Activated CD4-positive, alpha-beta T cell treated with anti-CD3 and anti-CD28 coated beads for 48 hours (primary cell): ENCODE results near the gene EPHB4.

ENCODE experiments used
- DNase-seq: peaks from one replicate; pipeline ENCODE4 v3.0.0-alpha.2; 2020

Gene EPHB4

DNA sequence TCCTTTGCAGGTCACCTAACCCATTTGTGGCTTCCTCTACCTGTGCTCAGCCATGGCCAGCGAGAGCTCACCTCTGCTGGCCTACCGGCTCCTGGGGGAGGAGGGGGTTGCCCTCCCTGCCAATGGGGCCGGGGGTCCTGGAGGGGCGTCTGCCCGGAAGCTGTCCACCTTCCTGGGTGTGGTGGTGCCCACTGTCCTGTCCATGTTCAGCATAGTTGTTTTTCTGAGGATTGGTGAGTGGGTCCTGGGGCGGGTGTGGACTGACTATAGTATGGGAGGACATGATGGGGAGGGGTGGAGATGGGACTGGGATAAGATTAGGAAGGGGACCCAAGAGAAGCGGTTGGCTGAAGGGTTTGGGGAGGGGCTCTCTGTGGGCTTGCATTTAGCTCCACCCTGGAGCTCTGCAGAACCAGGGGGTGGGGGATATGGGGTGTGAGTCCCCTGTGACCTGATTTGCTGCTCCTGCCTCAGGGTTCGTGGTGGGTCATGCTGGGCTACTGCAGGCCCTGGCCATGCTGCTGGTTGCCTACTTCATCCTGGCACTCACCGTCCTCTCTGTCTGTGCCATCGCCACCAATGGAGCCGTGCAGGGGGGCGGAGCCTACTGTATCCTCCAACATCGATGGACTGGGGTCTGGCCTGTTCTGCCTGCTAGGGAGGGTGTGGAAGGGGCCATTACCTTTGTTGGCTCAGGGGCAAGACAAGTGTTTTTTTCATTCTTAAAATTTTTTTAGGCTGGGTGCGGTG lies 27.0 kb upstream of the EPHB4 start:
- DNase-seq = no peak

GRCh38 chr7:100852048-100852872 lies 24.9 kb upstream of the EPHB4 start, which contains the start of gene SLC12A9:
Gene SLC12A9 (plus strand): TSS chr7:100852713. CDS start chr7:100854198, 1,485 bp downstream.
- DNase-seq = peak; percentile 91

- no peak for DNase-seq
Observed at GRCh38 chr7:100847360-100847759, 20.0 kb upstream of the EPHB4 start.

DNA sequence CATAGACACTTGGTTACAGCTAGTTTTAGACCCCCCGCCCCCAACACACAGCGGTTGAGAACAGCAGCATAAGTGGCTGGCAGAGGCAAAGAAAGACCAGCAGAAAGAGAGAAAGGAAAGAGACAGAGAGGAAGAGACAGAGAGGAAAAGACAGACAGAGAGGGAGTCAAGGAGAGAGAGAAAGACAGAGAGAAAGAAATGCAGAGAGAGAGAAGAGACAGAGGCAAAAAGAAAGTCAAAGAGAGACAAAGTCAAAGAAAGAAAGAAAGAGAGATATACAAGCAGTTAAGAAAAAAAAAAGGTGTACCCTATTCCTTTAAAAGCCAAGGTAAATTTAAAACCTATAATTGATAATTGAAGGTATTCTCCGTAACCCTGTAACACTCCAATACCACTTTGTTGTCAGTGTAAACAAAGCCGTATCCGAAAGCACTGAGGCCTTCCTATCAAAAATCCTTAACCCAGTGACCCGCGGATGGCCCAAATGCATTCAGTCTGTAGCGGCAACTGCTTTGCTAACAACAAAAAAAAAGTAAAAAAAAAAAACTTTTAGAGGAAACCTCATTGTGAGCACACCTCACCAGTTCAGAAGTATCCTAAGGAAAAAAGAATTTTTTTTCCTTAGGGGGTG lies 13.3 kb upstream of the EPHB4 start:
- DNase-seq = no peak

DNA sequence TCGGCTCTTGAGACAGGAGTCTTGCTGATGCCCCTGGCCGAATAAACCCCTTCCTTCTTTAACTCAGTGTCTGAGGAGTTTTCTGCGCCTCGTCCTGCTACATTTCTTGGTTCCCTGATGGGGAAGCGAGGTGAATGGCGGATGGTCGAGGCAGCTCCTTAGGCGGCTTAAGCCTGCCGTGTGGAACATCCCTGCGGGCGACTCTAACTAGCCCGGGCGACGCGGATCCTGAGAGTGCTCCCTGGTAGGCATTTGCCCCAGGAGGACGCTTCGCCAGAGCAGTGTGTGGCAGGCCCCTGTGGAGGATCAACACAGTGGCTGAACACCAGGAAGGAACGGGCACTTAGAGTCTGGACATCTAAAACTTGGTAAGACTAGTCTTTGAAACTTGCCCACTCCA lies 12.0 kb upstream of the EPHB4 start:
- DNase-seq = no peak

DNA sequence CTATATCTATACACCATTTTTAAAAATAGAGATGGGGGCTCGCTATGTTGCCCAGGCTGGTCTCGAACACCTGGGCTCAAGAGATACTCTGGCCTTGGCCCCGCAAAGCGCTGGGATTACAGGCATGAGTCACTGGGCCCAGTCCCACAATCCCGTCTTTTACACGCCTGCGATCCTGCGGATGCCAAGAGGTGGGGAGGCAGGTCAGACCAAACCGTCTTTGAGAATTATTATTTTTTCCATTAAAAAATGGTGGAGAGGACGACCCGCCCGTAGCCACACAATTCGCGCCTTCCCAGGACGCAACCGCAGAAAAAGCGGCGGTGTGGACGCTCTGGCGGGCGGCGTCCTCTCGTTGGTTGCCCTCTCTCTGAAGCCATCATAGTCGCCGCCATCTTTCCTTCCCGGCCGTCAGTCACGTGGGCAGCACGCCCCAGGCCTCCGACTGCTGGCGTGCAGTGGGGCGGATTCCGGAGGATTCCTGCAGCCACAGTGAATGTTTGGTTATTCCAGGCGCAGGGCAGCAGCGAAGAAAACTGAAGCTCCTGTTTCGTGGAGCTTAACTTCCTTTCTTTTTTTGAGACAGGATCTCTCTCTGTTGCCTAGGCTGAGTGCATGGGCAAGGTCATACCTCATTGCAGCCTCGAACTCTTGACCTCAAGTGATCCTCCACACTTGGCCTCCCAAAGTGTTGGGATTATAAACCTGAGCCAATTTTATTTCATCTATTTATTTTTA lies 9.9 kb upstream of the EPHB4 start:
- DNase-seq = peak; percentile 86

- no peak for DNase-seq
Observed at GRCh38 chr7:100836812-100837098, 9.4 kb upstream of the EPHB4 start.

DNA sequence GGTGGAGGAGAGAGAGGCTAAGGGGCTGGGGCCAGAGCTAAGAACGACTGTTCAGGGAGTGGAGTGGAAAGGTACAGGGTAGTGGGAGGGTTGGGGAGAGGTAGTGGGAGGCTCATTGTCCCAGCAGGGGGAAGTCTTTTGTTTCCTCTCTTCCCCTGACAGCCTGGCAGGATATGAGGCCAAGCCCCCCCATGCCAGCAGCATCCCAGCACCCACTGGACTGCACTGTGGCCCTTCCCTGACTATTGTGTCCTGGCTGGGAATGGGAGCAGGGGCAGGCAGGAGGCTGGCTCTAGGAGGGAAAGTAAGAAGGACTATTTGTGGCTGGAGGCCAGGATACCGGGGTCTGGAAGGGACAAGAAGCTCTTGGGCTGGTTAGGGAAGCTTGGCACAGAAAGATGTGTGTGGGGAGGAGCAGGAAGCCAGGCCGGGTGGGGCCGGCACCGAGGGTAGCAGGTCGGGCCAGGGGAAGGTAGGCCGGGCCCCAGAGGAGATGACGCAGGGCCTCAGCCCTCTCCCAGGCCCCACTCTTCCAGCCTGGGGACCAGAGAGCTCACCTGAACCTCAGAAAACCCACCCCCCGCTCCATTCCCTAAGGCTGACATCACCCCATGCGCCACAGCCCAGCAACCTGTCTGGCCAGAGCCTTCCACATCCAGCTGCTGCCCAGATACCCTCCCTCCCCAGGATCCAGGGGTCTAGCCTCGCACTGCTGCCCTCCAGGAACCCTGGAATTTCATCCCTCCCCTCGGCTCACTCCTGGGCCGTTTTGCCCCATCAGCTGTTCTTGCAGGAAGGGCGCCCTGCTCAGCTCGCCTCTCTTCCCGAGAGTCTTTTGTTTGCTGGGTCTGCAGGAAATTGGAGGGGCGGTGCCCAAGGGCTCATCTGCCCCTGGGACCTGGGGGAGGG lies 8.8 kb upstream of the EPHB4 start:
- no peak for DNase-seq

DNA sequence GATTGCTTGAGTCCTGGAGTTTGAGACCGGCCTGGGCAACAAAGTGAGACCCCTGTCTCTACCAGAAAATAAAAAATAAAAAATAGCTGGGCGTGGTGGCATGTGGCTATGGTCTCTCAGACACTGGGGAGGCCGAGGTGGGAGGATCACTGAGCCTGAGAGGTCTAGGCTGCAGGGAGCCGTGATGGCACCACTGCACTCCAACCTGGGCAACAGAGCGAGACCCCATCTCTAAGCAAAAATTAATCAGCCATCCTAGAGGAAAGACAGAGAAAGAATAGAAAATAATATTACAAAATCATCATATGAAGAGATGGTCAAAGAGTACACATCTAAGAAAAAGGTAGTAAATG lies 4.9 kb upstream of the EPHB4 start:
- no peak for DNase-seq

GRCh38 chr7:100830396-100830795 lies 3.1 kb upstream of the EPHB4 start:
- no peak for DNase-seq

- DNase-seq = no peak
Observed at GRCh38 chr7:100829150-100829716, 1.9 kb upstream of the EPHB4 start.

DNA sequence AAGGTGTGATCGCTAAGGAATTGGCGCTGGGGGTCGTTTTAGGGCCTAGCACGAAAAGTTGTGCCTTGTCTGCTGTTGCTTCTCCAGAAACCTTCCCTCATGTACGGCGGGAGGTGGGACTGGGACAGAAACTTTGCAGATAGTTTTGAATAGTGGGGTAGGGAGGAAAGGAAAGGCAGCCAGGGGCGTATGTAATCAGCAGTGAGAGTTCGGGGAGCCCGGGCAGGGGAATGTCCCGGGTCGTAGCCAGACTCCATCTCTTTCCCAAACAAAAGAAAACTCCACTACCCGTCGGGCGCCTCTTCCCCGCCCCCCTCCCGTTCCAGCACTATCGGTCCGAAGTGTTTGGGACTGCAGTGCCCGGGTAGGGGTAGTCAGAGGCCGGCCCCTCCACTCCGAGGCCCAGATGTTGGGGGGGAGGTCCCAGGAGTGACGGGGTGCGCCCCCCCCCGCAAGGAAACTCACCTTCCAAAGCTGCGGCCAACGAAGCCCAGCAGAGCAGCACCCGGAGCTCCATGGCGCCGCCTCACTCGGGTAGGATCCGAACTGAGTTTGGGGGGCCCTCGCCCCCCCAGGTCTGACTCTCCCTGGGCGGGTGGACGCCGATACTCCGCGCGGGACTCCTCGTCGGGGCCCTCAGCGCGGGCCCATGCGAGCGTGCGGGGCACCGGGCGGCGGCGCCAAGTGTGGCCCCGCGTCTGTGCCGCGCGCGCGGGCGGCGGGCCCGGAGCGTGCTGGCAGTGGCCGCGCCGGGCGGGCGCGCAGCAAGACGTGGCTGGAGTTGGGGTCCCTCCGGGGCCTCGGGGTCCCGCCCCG lies 601 bp downstream of the EPHB4 start:
- DNase-seq = no peak

GRCh38 chr7:100825751-100826513 lies 1.4 kb downstream of the EPHB4 start:
- no peak for DNase-seq

DNA sequence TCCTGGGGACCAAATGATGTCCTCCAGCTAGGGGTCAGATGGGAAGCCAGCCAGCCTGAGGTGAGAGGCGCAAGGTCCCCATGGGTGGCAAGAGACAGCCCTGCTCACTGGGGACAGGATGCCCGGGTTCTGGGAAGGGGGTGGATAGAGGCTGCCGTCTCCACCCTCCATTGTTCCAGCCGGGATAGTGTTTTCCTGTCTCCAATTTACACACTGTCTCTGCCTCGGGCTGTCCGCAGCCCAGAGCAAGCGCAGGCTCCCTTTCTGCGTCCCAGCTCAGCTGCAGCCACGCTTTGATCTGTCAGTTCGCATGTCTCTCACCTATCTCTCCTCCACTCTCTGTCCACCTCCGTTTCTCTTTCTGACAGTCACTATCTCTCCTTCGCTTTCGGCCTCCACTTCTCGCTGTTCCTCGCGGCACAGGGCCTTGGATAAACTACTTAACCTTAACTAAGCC lies 2.1 kb downstream of the EPHB4 start:
- no peak for DNase-seq

GRCh38 chr7:100824499-100825214 lies 2.7 kb downstream of the EPHB4 start:
- no peak for DNase-seq

- DNase-seq = no peak
Observed at GRCh38 chr7:100823534-100823933, 3.8 kb downstream of the EPHB4 start.

GRCh38 chr7:100823140-100823525 lies 4.2 kb downstream of the EPHB4 start:
- no peak for DNase-seq

GRCh38 chr7:100822236-100823139 lies 4.8 kb downstream of the EPHB4 start:
- DNase-seq = no peak
